Fibroblast of upper back skin (primary cell): ENCODE measurements around the gene SLMAP.

Source experiments
- DNase-seq: peaks from one replicate; pipeline ENCODE4 v3.0.0-alpha.2; 2013

Gene SLMAP

DNA sequence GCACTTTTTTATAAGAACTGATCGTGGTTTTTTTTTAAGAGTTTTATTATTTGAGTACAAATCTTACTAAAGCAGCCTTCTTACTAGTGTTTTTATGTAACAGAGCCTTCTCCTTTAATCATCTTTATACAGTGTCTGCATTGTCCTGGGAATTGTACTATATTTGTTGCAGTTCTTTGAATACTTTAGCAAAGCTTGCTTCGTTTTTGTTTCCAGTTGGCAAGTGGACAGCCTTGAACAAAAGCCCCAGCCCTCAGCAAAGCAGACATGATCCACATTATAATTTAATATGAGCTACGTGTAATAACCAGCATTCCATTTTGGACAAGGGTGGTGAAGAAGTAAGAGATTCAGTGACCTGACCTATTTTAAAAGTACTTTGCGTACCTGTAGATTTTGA is 139.9 kb downstream of the SLMAP start:
- no peak for DNase-seq

DNA sequence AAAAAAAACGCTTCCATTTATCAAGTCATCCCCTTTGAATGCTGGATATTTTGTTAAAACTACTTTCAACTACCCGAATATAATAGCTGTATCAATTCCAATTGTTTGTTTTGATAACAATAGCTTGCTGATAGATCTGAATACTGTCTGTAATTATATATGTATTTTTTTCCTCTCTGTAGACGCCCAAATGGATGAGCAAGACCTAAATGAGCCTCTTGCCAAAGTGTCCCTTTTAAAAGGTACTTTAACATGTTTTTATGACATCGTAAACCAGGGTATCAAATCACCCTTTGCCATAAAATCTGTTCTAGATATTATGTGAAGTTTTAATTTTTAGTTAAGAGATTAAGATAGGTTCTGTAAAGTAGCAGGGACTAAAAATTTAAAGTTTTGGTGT is 140.6 kb downstream of the SLMAP start:
- DNase-seq = no peak

DNA sequence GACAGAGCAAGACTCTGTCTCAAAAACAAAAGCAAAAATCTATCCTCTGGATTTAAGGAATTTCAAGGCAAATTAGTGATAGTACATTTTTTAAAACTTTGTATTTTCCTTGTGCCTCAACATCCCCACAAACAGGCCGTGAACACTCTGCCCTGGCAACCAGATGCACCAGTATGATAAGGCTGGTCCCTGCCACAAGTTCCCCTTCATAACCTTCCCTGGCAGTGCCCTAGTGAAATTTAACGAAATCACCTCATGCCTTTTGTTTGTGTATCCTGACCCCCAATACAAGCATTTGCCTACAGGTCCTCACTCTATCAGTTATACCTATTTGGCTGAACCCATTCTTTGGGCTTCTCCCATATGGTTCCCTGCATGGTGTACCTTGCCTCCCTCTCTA is 144.7 kb downstream of the SLMAP start:
- DNase-seq = no peak

DNA sequence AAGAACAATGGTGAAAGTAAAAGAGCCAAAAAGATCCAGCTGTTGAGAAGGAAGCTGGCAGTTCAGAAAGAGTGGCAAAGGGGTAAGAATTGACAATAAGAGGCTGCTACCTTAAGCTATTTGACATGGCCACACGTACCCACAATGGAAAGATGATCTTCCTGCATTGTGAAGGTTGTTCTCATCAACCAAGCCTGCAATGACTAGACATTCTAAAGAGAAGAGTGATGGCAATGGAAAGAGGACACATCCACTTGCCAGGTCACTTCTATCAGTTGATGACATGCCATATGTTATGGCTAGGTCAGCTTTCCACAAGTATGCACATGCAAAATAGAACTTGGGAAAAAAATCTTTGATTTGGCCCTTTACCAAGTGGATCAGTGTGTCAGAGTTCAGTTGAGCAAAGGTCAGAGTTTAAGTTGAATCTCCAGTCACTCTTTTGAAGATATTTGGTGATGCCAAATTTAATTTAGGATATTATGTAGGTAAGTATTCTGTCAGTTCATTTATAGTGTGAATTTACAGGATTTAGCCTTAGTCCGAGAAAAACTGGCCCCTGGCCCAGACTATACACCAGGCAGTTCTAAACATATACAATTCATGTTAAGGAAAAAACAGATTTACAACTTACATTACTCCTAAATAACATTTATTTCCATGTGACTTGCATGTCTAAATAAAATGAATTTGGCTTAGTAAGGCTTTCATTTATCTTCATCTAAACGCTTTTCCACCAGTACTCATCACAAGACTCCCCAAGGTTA is 147.2 kb downstream of the SLMAP start:
- no peak for DNase-seq

DNA sequence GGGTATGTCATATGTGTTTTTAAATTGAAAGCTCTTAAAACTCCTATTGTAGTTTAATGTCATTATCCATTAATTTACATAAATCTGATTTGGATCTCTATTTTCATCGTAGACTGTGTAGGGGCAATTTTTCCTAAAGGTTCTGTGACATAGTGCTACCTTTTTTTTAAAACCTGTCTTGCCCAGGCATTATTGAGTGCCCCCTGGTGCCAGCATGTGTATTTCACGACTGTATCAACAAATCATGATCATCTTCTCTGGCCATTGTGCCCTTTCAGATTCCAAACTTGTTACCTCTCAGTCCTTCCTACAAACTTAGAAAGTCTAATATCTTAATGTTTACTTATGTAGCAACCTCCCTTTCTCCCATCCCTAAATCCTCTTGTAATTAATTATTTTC is 154.9 kb downstream of the SLMAP start:
- DNase-seq = peak; percentile 14

DNA sequence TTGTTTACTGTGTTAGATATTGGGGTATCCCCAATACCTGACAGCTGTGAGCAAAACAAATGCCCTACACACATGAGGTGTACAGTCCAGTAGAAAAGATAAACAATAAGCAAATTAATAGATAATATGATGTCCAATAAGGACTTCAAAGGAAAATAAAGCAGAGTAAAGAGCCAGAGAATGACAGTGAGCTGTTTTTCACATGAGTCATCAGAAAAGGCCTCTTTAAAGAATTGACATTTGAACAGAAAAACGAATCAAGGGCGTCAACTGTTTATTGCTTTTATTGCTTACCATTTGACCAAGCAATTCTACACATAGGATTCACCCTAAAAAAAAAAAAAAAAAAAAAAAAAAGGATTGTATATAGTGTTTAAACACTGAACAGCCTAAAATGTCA is 155.5 kb downstream of the SLMAP start:
- no peak for DNase-seq

DNA sequence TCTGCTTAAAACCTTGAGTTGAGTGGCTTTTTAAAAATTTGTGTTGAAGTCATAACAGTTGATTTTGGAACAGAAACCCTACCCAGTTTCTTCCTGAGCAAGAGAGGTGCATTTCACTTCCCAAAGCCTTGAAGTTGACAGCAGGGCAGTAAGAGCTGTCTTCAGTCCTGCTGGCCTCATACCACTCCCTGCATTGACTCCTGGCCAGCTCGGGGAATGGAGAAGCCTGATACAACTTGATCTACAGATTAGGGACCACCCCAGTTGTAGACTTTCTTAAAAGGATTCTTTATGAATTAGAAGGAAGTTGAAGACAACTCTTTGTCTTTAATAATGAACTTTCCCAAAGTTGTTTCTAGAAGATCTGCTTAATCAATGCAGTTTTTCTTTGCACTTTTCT is 161.5 kb downstream of the SLMAP start:
- peak; percentile 17 for DNase-seq

DNA sequence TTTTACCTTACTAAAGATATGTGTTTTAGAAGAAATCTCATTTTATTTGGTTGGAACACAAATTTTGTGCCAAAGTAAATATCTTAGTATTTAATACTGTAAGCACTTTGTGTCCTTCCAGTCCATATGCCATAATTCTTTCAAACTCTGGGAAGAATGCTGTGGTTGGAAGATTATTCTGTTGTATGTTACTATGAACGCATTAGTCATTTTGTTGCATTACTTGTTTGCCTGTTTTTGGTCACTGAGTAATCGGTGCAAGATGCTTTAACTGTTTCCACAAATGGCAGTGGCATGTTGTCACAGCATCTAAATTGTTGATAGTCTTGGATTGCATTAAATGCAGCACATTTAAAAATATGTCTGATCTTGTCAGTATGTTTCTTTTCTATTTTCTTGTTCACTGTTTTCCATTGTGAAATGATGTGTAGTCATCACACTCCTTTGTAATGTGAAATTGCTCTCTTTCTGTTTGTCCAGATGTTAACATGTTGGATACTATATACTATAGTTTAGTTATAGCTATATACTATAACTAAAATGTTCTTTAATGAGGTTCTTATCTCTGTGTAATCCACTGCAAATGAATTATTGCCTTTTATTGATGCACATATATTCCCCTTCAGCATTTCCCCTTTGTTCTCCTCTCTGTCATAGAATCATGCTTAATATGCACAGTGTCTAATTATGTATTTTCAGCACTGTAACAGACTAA is 162.2 kb downstream of the SLMAP start:
- DNase-seq = peak; percentile 87

DNA sequence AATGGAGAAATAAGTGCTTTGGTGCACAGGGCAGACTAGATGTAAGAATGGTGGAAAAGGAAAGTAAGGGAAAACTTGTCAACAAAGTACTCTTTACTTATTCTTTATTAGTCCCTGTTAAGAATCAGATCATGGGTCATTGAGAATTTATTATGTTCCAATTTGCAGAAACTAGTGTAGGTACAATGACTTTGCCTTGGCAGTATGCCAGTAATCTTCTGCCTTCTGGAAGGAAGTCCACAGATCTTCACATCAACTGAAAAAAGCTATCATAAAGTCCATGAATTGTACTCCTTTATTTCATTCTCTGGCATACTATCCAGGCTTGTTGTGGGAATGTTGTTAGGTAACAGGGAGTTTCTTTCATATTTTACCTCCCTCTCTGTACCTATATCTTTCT is 163.9 kb downstream of the SLMAP start:
- no peak for DNase-seq

DNA sequence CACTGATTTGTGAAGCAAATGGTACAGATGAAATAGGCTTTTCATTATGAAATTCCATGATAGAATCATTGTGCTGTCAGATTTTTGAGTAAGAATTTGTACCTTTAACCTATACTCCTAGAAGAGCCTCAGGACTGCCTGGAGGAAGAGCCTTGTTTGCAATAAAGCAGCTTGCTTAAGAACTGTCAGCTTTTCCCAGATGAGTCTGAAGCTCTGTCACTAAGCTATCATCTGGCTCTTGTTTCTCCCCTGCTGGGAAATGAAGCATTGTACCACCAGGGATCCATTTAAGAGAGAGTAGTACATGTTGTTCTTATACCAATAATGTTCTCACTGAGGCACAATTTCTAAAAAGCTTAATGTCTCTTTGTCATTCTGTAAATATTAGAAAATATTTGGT is 167.0 kb downstream of the SLMAP start:
- DNase-seq = no peak

DNA sequence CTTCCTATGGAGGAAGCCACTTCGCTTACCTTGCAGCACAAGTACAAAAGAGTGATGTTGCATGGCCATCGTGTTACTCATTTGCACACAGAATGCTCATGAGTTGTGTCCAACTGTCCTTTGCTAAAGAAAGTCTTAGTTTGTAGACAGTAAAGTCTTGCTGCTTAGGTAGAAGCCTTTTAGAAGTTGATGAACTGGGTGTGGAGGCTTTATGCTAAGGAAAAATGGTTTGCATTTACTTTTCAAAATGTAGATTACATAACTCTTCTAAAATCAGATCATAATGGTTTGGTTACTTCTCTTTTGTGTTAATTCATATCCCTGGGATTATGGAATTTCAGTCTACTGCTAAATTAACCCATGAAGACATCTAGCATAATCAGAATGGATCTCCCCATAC is 167.6 kb downstream of the SLMAP start:
- no peak for DNase-seq

DNA sequence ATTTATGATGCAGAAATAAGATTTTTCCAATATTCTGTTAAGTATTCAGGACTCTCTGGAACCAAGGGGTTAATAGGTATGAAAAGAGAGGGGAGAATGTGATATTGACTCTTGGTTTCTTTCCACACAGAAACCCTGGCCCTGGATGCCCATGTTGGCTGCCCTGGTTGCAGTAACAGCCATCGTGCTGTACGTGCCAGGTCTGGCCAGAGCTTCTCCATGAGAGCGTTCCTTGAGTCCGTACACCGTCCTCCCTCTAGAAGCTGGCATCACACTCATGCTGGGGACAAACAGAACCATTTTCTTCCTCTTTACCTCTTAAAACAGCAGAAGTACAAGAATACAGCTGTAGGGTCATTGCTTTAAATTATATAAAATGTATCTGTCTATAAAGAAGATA is 171.1 kb downstream of the SLMAP start:
- DNase-seq = no peak

DNA sequence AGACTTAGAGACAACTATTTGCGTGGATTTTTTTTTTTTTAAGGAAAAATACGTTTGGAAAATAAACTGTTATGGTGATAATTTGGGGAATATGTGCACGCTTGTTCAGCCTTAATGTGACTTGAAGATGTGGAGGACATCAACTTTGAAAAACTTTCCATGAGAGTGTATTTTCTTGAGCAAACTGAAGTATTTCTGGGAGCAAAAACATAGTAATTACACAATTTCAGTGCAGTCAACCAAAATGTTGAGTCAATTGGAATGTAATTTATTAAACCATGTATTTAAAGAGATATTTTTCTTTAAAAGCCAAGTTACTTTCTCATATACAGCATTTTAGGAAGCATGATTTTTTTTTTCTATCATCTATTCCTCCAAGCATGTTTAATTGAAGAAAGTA is 171.8 kb downstream of the SLMAP start:
- peak; percentile 22 for DNase-seq

DNA sequence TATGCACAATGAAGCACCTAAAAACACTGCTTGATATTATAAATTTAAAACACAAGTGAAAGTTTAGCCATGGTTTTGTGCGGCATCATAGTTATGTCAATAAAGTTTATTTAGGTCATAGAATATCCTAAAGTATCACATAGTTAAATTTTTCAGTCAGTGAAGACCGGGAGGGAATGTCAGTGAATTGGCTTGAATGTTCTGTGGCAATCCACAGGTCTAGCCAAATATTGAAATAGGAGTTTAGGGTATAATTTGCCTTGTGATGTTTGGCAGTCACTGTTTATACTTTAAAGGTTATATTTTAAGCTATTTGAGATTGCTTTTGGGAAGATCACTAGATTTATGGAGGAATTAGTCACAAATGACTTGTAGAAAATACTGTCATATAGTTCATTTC is 172.4 kb downstream of the SLMAP start:
- DNase-seq = no peak

DNA sequence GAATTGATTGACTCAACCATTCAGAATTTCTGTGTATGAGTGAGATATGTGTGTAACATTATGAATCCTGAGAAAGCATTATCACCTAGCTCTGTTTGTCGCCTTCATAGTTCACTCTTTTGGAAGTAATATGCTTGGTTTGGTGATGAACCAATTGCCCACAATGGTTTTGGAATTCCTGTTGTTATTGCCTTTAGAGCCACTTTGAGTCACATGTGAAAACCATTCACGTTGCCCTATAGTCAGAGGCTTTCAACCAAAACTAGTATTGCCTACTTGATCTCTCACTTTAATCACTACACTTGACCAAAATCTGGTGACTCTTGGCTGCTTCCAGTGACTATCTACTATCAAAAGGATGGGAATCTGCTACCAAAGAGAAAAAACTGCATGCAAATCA is 173.9 kb downstream of the SLMAP start:
- DNase-seq = no peak

DNA sequence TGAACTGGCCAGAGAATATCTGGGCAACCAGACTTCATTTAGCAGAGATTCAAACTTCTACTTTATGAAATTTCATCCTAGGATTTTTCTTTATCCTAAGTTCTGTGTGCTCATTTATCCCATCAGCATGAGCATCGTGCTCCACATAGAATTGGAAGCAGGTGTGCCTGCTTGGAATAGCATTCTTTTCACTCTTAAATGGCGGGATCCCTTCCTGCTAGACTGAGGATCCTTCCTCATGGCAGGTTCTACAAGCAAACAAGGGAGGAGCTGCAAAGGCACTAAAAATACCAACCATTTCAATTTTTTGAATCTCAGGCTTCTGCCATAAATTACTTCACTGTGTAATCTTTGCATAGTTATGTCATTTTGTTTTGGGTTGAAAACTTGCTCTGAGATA is 177.5 kb downstream of the SLMAP start:
- DNase-seq = no peak

DNA sequence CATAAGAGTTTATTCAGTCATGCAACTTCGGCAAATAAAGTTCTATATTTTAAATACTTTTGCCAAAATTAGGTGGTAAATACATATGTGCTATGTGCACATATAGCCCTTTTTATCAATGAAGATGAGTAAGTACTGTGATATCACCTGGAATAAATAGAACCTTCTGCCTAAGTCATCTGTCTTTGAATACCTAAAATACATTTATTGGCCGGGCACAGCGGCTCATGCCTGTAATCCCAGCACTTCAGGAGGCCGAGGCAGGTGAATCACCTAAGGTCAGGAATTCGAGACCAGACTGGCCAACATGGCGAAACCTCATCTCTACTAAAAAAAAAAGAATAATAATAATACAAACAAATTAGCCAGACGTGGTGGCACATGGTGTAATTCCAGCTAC is 178.3 kb downstream of the SLMAP start:
- DNase-seq = no peak

DNA sequence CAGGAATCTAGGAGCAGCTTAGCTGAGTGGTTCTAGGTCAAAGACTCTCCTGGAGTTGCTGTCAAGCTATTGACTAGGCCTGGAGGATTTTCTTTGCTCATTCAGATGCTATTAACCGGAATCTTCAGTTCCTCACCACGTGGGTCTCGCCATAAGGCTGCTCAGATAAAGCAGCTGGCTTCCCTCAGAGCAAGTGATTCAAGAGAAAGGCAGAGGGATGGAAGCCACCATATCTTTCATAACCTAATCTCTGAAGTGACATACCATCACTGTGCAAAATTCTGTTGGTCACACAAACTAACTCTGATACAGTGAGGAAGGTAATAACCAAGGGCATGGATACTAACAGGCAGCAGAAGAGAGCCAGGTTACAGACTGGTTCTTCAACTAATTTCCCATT is 179.4 kb downstream of the SLMAP start:
- DNase-seq = no peak

DNA sequence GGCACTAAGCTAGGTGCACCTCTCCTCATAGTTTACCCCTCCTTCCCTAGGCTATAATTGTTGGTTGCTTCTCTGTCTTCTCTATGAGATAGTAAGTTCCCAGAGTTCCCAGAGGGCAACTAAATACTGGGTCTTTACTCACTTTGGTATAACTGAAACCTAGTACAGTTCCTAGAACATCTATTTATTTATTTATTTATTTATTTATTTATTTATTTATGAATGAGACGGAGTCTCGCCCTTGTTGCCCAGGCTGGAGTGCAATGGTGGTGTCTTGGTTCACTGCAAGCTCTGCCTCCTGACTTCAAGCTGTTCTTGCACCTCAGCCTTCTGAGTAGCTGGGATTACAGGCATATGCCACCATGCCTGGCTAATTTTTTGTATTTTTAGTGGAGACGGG is 181.0 kb downstream of the SLMAP start:
- DNase-seq = no peak

DNA sequence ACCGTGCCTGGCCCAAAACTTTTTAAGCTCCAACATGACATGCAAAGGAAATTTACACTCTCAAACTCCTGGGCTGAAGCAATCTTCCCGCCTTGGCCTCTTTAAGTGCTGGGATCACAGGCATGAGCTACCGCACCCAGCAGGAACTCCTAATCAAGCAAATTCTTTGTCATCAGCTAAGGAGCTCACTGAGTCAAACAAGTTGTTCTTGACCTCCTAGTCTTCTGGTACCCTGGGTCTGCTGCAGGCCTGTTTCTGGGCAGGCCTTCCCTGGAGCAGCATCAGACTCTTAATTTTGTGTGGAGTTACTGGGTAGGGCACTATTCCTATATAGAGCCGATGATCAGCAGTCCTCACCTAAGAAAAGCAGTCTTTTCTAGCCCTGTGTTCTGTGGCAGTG is 183.7 kb downstream of the SLMAP start:
- DNase-seq = no peak

DNA sequence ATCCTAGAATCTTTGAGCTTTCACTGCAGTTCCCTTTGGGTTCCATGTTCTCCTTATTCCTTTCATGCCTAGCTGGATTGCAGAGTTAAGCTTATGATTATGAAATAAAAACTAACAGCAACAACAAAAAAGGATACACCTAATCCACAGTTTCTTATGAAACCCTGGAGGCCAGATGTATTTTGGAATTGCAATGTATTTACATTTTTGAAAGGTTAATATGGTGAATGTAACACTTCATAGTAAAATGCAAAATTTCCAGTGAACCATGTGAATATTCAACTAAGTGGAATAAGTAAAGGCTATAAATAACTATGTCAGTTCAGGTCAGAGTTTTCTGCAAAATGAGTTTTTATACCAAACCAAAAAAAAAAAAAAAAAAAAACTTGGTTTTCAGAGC is 186.3 kb downstream of the SLMAP start:
- no peak for DNase-seq

DNA sequence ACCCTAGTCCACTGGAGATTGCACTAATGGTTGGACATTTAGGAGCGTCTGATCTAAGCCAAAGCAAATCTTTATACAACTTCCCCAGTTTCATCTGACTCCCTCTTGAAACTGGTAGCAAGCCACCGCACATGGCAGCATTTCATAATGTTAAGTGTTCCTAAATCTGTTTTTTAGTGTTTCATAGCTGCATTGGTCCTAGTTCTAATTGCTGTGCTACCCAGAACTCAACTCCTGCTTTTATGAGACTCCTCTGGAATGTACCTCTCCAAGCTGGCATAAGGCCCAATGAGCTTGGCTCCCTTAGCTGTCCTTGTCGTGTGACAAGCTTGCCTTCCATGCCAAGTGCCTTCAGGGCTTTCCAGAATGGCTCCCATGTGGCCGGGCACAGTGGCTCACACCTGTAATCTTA is 186.8 kb downstream of the SLMAP start:
- no peak for DNase-seq

DNA sequence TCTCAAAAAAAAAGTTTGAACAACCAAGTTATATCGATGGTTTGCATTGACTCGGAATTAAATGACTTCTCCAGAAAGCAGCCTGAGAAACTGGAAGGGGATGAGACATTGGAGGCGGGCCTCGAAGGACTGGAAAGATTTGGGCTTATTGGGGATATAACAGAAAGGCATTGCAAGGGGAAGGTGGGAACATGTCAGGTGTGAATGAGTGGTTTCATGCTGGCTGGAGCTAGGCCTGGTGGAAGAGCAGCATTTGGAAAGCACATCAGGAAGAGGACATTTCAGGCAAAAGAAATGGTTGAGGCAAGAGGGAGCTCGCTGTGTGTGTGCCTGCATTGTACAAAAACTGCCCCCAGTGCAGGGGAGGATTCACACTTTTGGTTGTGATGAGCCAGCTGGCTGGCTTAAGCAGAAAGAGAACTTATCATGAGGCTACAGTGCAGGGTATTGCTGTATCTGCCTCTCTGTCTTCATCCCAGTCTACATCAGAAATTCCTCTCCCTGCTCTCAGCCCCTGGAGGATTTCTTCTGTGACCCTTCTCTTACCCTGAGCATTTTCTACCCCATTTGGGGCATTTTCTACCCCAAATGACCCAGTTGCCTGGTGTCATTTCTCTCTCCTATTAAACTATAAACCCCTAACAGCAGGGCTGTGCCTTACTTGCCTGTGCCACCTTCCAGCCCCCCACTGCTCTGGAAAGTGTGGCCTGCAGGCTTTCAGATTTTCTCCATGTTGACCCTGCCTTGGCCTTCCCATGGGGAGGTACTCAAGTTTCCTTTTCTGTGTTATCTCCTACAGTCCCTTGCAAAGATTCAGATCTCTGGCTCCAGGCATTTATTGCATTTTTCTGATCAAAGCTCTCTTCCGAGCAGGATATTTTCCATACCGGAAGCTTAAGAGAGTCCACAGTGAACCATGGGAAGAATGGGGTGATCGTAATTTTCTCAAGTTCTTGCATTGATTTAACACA is 187.7 kb downstream of the SLMAP start:
- peak; percentile 36 for DNase-seq

DNA sequence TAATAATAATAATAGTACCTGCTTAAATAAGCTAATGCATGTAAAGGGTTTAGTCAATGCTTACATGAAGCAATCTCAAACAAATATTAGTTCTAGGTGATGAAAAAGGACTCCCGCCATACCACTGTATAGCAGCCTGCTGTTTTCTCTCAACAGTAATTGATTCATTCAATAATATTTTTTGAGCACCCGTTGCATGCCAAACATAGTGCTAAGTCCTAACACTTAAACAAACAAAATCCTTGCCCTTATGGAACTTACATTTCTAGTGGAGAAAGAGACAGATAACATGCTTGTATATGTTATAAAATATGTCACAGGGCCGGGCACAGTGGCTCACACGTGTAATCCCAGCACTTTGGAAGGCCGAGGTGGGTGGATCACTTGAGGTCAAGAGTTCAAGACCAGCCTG is 190.9 kb downstream of the SLMAP start:
- DNase-seq = no peak
